GM19035 (cell line): ENCODE results near the gene MYH1.

Experiments
- ATAC-seq: cut with Tn5 transposase; IDR thresholded peaks from one replicate; pipeline ENCODE4 v1.9.1; 2021; ENCODE audit not compliant: unreplicated experiment

MYH1 gene

DNA sequence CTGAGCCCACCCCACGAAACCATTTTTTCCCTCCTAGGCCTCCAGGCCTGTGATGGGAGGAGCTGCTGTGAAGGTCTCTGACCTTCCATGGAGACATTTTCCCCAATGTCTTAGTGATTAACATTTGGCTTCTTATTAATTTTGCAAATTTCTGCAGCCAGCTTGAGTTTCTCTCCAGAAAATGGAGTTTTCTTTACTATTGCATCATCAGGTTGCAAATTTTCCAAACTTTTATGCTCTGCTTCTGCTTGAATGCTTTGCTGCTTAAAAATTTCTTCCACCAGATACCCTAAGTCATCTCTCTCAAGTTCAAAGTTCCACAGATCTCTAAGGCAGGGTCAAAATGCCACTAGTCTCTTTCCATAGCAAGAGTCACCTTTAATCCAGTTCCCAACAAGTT is 36.1 kb downstream of the MYH1 start:
- ATAC-seq = no peak

DNA sequence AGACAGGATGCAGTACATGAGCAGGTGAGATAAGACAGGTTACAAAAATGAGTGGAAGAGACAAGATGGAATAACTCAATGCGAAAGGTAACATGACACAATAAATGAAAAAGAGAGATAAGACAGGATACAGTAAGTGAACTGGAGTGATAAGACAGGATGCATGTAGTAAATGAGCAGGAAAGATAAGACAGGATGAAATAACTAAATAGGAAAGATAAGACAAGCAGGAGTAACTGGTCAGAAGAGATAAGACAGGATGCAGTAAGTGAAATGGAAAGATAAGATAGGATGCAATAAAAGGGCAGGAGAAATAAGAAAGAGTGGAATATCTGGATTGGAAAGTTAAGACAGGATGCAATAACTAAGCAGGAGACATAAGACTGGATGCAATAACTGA is 40.6 kb downstream of the MYH1 start:
- ATAC-seq = no peak

GRCh38 chr17:10474536-10474935 is 43.8 kb downstream of the MYH1 start:
- ATAC-seq = no peak

- ATAC-seq = no peak
Measured at GRCh38 chr17:10471858-10472257, 46.5 kb downstream of the MYH1 start.

DNA sequence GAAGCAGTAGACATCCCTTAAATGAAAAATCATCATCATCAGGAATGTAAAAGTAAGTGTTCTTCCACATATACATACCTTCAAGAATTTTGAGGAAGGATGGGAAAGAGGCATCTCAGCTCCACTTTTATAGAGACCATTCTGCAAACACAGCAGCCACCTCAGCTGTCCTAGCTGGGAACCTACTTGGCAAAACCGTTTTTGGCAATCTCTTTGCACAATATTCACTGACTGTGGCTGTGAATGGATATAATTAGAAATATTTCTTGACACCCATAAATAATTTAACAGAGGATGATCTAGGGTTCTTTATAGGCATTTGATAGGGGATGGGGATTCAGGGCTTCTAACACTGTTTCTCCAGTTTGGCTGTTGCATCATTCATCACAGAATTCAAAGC is 48.9 kb downstream of the MYH1 start, which contains the start of gene MYH4:
Gene MYH4 (minus strand): TSS at position 101 of the 400 bp plus-strand sequence. CDS start 2,814 bp downstream, outside the sequence.
- no peak for ATAC-seq

DNA sequence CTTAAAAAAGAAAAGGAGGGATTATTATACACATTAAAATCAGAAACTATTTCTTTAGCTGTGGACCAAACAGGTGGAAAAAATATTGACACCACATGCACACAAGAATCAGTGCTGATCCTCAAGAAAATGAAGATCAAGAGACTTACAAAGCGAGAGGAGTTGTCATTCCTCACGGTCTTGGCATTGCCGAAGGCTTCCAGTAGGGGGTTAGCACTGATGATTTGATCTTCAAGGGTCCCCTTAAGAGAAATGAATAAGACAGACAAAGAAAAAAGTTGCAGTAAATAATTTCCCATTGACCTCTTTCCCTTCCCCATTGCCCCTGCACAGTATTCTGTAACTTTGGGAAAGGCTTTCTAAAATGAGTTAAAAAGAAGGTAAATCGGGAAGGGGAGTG is 54.9 kb downstream of the MYH1 start:
- ATAC-seq = no peak

DNA sequence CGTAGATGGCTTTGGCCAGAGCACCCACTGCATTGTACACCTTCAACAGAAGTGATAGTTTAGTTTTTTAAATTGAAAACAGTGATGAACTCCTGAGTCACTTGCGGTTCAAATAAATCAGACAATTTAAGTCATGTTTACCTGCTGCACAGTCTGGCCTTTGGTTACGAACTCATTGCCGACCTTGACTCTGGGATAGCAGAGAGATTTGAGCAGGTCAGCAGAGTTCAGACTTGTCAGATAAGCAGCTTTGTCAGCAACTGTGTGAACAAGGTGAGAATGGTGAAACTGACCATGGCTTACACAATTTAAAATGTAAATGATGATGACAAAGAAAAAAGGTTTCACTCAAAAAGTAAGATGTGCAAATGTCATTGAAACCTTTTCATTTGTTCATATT is 58.3 kb downstream of the MYH1 start:
- no peak for ATAC-seq

- no peak for ATAC-seq
Measured at GRCh38 chr17:10458701-10459100, 59.6 kb downstream of the MYH1 start.

GRCh38 chr17:10457952-10458351 is 60.4 kb downstream of the MYH1 start:
- no peak for ATAC-seq

DNA sequence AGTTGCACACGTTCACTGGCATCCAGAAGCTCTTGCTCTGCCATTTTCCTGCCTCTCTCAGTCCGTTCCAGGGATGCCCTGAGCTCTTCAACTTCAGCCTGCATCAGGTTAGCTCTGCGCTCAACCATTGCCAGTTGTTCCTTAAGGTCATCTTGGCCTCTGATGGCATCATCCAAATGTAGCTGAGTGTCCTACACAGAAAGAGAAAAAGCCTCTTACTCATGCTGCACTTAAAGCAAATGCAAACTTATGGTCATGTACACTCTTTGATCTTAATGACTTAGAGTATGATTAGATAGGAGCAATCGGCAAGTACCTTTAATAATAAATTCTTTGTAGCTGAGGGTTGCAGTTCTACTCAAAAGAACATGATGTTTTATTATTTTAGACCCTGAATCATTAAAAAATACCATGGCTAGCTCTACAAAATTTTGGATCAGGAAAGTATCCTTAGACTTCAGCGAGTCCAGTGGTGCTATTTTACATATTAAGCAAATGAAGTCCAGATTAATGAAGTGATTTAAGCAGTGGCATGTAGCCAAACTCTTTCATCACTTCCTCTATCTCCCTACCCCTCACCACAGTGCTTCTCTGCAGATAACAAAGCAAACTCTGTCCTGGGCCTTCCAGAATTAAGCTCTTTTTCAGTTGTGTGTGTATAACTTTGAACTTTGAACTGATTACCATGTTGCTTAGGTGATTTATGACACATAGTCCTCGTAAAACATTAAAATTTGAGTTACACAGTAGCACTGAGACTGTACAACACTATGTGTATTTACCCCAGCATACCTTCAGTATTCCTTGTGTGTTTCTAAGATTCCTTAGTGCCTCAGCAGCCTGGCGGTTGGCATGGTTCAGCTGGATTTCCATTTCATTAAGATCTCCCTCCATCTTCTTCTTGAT is 71.1 kb downstream of the MYH1 start:
- ATAC-seq = no peak
